Mucosa of descending colon (tissue), 3 donors: ENCODE measurements around the gene SH3PXD2B. TPM values are rescaled to one million over a fixed set of nuclear protein-coding genes. Genes with fewer than 3 reads are reported as not detected.
A peak's percentile ranks its signal among the peaks of the same experiment; 100 is the strongest.

ENCODE experiments used
- ATAC-seq: fragments of 200-7000 bp; cut with Tn5 transposase; one replicate; pipeline ENCODE4 v1.9.1; 2020; ENCODE audit warnings: mild to moderate bottlenecking, moderate library complexity
- DNase-seq, 3 donors: peaks; one replicate each; pipeline ENCODE4 v3.0.0-alpha.2; 2020
- H3K36me3 ChIP-seq: fragments of 200-600 bp; one replicate; pipeline ENCODE4 v1.8.0; 2021; ENCODE audit warnings: low read depth, mild to moderate bottlenecking
- H3K4me1 ChIP-seq: fragments of 200-600 bp; one replicate; pipeline ENCODE4 v1.8.0; 2021; ENCODE audit warnings: low read depth, mild to moderate bottlenecking
- H3K4me3 ChIP-seq: fragments of 200-600 bp; one replicate; pipeline ENCODE4 v1.8.0; 2021; ENCODE audit warnings: mild to moderate bottlenecking
- H3K9me3 ChIP-seq: fragments of 200-600 bp; one replicate; pipeline ENCODE4 v1.8.0; 2021; ENCODE audit warnings: mild to moderate bottlenecking
- intact Hi-C, 2 donors: fragments of 100-400 bp; cut with DNase I in 1 of 2; cut with micrococcal nuclease in 1 of 2; formaldehyde crosslinking; loops; one replicate each; pipeline versions ENCODE4 v1.11.0 to v1.11.1; 2022; cut with DNase I, micrococcal nuclease
- total RNA-seq, 3 donors: library from RNA; stranded (reverse); fragmentation: NEBNext Ultra II Directional in 2 of 3; extraction: Animal tissue kit (Norgen Biotek cat#: 25700) in 2 of 3; gene quantifications; one replicate each; pipeline versions ENCODE4 v1.2.1 to v1.2.4, GENCODE V29; 2021 to 2023
- TF ChIP-seq, protein P1 (sequence below): fragments of 200-600 bp; IDR thresholded peaks from one replicate; pipeline ENCODE4 v1.8.0; 2022; ENCODE audit warnings: antibody characterized with exemption, mild to moderate bottlenecking
- donor health status: DM: no; HTN: no; CAD: no; lungs with moderate emphysema.
- donor health status: DM: no; HTN: no; CAD: no.
- donor health status: DM: no; HTN: yes; CAD: no.

Gene SH3PXD2B
- total RNA-seq, 3 donors from 2014 or later: 5.4 to 28.7 (median 19.9) TPM

DNA sequence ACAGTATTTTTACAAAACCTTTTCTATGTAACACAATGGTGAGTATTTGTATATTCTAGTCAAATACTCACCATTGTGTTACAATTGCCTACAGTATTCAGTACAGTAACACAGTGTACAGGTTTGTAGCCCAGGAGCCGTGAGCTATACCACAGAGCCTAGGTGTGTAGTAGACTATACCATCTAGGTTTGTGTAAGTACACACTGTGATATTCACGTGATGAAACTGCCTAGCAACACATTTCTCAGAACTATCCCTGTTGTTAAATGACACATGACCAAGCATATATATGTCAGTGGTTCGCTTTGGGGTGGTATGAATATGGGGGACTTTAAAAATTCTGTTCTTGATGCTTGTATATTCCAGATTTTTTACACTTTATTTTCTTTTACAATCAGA is 21.3 kb downstream of the SH3PXD2B start:
- no peak for ATAC-seq
- Histone ChIP-seq H3K4me3 (no peak overlapping the region), H3K36me3 (no peaks in the 10 kb centered on the region), H3K4me1 (peaks cover 2% of the 10 kb centered on the region), H3K9me3 (no peaks in the 10 kb centered on the region)
- intact Hi-C loops: no loop called here
- DNase-seq: no peak
- TF ChIP-seq, protein P1, sequence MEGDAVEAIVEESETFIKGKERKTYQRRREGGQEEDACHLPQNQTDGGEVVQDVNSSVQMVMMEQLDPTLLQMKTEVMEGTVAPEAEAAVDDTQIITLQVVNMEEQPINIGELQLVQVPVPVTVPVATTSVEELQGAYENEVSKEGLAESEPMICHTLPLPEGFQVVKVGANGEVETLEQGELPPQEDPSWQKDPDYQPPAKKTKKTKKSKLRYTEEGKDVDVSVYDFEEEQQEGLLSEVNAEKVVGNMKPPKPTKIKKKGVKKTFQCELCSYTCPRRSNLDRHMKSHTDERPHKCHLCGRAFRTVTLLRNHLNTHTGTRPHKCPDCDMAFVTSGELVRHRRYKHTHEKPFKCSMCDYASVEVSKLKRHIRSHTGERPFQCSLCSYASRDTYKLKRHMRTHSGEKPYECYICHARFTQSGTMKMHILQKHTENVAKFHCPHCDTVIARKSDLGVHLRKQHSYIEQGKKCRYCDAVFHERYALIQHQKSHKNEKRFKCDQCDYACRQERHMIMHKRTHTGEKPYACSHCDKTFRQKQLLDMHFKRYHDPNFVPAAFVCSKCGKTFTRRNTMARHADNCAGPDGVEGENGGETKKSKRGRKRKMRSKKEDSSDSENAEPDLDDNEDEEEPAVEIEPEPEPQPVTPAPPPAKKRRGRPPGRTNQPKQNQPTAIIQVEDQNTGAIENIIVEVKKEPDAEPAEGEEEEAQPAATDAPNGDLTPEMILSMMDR: no peak

DNA sequence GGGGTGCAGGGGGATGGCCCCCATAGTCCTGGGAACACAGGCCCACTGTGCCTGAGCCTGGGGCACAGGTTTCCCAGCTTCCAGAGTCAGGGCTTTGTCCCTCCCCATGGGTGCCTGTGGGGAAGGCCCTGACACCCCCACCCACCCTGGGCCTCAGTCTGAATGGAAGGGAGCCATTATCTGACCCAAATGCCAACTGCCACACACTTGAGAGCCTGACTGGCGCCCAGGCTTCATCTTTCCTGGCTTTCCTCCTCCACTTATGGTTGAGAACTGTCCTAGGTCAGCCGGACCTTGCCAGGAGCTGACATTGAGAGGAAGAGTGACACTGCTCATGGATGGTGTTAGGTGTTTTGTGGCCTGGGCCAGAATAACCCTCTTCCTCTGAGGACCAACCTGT is 24.0 kb downstream of the SH3PXD2B start:
- no peaks in the 10 kb centered on the region for H3K4me1 ChIP-seq
- DNase-seq: no peak
- ATAC-seq: no peak
- no peaks in the 10 kb centered on the region for H3K36me3 ChIP-seq
- no peak overlapping the region for H3K4me3 ChIP-seq
- H3K9me3 ChIP-seq: no peaks in the 10 kb centered on the region
- TF ChIP-seq, protein P1: no peak
- intact Hi-C loops: no loop called here

DNA sequence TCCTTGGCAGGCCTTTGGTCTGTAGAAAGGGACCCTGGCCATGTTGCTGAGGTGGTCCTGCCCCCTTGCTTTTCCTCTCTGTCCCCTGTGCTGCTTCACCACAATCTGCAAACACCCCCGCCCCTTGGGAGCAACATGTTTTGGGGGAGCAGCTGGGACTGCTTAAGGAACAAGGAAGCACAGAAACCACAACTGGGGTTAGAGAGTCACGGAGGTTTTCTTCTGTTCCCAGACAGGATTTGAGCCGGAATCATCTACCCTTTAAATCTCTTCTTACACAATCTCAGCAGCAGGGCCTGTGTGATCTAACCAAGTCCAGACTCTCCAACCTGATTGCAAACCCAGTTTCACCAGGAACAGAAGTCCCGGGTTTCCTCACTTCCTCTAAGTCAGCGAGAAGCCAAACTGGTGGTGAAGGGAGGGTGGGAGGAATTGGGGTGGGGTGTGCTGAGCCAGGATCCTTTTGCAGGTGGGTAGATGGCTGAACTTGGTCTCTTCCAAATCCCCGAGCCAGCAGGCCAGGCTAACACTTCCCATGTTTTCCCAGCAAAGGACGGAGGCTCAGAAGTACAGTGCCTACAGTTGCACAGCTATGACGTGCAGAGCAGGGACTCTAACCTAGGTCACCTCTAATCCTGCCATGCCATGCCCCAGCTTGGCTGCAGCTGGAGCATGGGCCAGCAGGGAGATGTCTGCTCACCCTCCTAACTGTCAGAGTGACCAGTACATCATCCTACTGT is 25.0 kb downstream of the SH3PXD2B start:
- no peak overlapping the region for H3K4me3 ChIP-seq
- H3K4me1 ChIP-seq: no peaks in the 10 kb centered on the region
- DNase-seq (peak in 1 of 3 donors; percentile 28), ATAC-seq (peak; percentile 61)
- intact Hi-C loops: no loop called here
- TF ChIP-seq, protein P1: no peak
- no peaks in the 10 kb centered on the region for H3K36me3 ChIP-seq
- H3K9me3 ChIP-seq: no peaks in the 10 kb centered on the region

DNA sequence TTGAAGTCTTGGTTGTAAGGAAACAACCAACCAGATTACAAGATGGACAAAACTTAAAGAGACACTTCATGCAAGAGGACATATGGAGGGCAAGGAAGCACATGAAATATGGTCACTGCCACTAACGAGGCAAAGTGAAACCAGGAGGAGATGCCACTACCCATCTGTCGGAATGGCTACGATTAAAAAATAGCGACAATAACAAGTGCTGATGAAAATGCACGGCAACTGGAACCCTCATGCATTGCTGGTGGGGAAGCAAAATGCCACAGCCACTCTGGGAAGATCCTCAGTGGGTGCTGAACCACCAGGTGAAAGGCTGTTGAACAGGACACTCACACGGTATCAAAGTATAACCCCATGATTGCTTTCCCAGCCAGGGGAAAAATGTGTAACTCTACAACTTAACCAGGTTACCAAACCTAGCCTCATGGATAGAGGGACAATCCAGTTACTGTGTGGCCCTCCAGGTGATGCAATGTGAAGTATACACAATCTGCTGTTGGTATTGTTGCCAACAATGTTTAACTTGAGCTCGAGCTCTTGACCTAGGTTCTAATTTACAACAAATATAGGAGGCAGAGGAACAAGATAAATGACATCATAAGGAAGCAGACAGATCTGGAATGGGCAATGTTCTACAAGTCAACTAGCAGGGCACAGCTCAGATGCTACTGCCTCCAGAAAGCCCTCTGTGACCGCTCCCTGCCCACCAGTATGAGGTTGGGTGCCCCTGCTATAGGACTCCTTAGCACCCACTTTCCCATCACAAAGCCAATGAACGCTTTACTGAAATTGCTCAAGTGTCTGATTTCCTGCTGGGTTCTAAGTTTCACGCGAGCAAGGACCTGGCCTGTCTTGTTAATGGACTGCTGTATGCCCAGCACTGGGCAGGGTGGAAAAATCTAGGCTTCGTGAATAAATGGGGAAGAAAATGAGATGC is 25.8 kb downstream of the SH3PXD2B start:
- TF ChIP-seq, protein P1: no peak
- no peaks in the 10 kb centered on the region for H3K9me3 ChIP-seq
- no peak overlapping the region for H3K4me3 ChIP-seq
- intact Hi-C loops: no loop called here
- no peaks in the 10 kb centered on the region for H3K4me1 ChIP-seq
- ATAC-seq (peak; percentile 4), DNase-seq (no peak)
- no peaks in the 10 kb centered on the region for H3K36me3 ChIP-seq

DNA sequence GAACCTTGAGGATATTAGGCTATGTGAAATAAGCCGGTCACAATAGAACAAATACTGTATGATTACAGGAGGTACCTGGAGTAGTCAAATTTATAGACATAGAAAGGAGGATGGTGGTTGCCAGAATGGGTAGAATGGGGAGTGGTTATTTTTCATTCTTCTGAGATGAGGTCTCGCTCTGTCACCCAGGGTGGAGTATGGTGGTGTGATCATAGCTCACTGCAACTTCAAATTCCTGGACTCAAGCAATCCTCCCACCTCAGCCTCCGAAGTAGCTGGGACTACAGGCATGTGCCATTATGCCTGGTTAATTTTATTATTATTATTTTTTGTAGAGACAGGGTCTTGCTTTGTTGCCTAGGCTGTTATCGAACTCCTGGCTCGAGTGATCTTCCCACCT is 27.1 kb downstream of the SH3PXD2B start:
- TF ChIP-seq, protein P1: no peak
- Histone ChIP-seq H3K9me3 (no peaks in the 10 kb centered on the region), H3K4me3 (no peak overlapping the region), H3K36me3 (no peaks in the 10 kb centered on the region), H3K4me1 (no peaks in the 10 kb centered on the region)
- no peak for DNase-seq
- intact Hi-C loops: no loop called here
- no peak for ATAC-seq
